KG1 (cell line): ENCODE results near the gene SORL1.

ENCODE experiments used
- DNase-seq: peaks from one replicate; lab custom pipeline; 2025; lab: John Stamatoyannopoulos, UW

The SORL1 gene

GRCh38 chr11:121453589-121454299, 1.6 kb downstream of the SORL1 start:
- DNase-seq = no peak

- DNase-seq = no peak
Observed at GRCh38 chr11:121455115-121455514, 3.0 kb downstream of the SORL1 start.

- no peak for DNase-seq
Observed at GRCh38 chr11:121456151-121456550, 4.0 kb downstream of the SORL1 start.

GRCh38 chr11:121456816-121457431, 4.8 kb downstream of the SORL1 start:
- DNase-seq = no peak

GRCh38 chr11:121458551-121458950, 6.4 kb downstream of the SORL1 start:
- no peak for DNase-seq

- no peak for DNase-seq
Observed at GRCh38 chr11:121459413-121460017, 7.4 kb downstream of the SORL1 start.

GRCh38 chr11:121460941-121461514, 8.9 kb downstream of the SORL1 start:
- DNase-seq = no peak

GRCh38 chr11:121461843-121462242, 9.7 kb downstream of the SORL1 start:
- DNase-seq = no peak

- DNase-seq = no peak
Observed at GRCh38 chr11:121463689-121464335, 11.7 kb downstream of the SORL1 start.

- peak; percentile 49 for DNase-seq
Observed at GRCh38 chr11:121464352-121464946, 12.3 kb downstream of the SORL1 start.

- no peak for DNase-seq
Observed at GRCh38 chr11:121465709-121466062, 13.6 kb downstream of the SORL1 start.

GRCh38 chr11:121466063-121466794, 14.1 kb downstream of the SORL1 start:
- no peak for DNase-seq

GRCh38 chr11:121467471-121467870, 15.4 kb downstream of the SORL1 start:
- DNase-seq = no peak

GRCh38 chr11:121467965-121468364, 15.9 kb downstream of the SORL1 start:
- DNase-seq = no peak

- no peak for DNase-seq
Observed at GRCh38 chr11:121469910-121470309, 17.8 kb downstream of the SORL1 start.

GRCh38 chr11:121471167-121471566, 19.1 kb downstream of the SORL1 start:
- no peak for DNase-seq

GRCh38 chr11:121472312-121472711, 20.2 kb downstream of the SORL1 start:
- no peak for DNase-seq

- DNase-seq = no peak
Observed at GRCh38 chr11:121473064-121473777, 21.1 kb downstream of the SORL1 start.

- no peak for DNase-seq
Observed at GRCh38 chr11:121474680-121475079, 22.6 kb downstream of the SORL1 start.

GRCh38 chr11:121476379-121477032, 24.4 kb downstream of the SORL1 start:
- no peak for DNase-seq
